GM19467 (cell line): ENCODE results near the gene SLC9C1.
A peak's percentile ranks its signal among the peaks of the same experiment; 100 is the strongest.

ENCODE experiments used
- ATAC-seq: cut with Tn5 transposase; IDR thresholded peaks from one replicate; pipeline ENCODE4 v1.9.1; 2021; ENCODE audit warnings: mild to moderate bottlenecking, moderate library complexity; ENCODE audit not compliant: unreplicated experiment

Gene SLC9C1

DNA sequence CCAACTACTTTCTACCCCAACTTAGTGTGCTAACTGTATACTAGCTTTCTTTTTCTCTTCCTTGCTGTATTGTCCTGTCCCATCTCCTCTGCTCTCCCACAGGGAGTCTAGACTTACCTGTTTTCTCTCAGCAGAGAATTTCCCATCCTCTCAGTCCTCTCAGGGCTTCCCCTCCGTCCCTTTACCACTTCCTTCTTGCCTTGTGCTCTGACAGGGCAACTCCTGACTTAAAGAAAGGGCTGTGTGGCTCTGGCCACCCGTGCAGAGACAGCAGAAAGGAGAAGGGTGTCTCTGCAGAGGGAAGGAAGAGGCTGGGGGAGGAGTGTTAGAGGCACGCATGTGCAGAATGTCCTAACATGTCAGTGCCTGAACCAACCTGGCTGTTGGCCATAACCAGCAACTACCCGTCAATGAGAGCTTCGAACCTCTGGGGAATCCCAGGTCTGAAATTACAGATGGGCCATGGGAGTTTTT lies 161.0 kb downstream of the SLC9C1 start, which contains the start of gene GCSAM:
TSS of gene GCSAM (minus strand) at position 274 of the 474 bp plus-strand sequence. CDS start at position 146, 128 bp downstream.
- ATAC-seq: peak; percentile 69

DNA sequence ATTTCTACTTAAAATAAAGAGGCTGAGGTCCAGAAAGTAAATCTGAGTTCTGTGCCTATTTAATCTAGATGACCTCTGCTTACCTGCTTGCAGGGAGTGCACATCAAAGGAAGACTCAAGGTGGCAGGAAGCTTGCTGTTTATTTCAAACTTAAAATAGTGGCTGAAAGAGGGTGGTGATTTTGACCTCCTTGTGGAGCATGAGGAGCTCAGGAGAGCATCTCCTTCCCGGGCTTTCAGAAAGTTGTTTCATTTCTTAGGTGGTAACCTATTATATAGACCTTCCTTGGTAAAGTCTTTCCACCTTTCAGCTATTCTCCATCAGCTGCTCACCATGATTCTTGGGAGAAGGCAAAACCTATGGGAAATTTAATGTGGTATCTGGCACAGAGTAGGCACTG lies 161.5 kb downstream of the SLC9C1 start:
- ATAC-seq: peak; percentile 0

- no peak for ATAC-seq
These were observed 161.9 kb downstream of the SLC9C1 start for GRCh38 chr3:112132088-112132487.

DNA sequence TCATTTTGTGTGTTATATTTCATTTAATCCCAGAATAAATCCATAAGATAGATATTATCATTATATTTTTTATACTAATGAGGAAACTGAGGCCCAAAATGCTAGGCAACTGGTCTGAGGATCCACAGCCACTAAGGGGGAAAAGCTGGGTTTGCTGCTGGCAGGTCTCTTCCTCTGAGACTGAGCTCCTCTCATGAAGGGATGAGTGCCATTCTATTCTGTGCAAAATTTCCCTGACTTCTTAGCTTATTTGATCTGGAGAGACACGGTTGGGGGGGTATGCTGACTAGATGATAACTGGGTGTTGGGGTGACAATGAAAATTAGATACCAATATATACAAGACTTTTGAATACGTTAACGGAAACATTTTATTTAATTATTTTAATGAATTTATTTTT lies 162.9 kb downstream of the SLC9C1 start:
- no peak for ATAC-seq

DNA sequence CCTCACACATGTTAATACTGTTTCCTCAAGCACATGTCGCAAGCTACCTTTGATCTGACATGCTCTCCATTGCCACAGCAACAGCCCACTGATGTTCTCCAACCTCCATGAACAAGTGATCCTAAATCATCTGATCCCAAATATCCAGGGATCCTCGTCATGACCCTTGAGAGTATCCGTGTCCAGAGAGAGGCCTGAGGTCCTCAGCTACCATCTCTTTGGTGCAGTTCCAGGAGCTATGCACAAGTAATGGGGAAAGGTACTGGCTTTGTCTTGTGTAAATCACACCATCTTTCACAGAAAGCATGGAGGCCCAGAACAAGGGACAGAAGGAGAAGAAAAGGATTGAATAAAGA lies 163.4 kb downstream of the SLC9C1 start:
- ATAC-seq: no peak

GRCh38 chr3:112129925-112130637 lies 163.9 kb downstream of the SLC9C1 start:
- ATAC-seq: no peak

- ATAC-seq: peak; percentile 50
These were observed 164.9 kb downstream of the SLC9C1 start for GRCh38 chr3:112128843-112129727.

DNA sequence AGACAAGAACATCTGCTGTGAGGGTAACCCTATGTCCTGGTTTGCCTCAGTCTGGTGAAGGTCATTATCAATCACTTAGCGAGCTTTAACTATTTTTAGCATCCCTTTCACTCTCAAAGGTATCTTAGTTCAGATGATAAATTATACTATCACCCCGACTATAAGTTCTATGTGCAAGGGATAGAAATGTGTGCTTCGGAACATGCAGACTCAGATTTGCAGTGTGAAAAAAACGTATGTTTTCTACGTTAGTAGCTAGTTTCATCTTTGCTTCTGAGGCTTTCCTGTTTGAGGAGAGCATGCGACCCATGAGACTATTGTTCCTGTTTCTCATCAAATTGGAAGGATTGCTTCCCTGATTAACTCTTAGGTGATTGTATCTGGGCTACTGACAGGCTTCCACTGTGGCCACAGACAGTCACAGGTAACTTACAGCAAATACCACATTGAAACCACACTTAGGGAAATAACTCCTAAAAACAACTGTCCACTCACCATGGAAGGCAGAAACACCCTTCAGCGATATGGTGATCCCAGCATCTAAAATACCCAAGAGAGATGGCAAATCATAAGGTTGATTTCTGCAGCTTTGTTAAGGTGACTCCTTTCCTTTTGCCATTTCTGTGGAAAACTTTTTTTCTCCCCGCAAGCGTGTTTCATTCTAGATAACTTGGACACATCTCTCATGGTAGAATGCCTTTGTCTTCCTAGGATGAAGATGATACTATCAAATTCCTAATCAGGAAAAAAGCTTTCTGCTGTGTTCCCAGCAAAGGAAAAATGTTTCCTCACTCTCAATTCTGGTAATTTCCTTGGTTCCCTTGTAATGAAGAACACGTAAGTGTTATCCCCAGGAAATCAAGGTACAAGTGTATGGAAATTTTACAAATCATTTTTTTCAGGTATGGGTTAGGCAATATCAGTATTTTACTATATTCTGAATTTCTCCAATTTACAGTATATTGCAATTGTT lies 166.2 kb downstream of the SLC9C1 start:
- no peak for ATAC-seq

DNA sequence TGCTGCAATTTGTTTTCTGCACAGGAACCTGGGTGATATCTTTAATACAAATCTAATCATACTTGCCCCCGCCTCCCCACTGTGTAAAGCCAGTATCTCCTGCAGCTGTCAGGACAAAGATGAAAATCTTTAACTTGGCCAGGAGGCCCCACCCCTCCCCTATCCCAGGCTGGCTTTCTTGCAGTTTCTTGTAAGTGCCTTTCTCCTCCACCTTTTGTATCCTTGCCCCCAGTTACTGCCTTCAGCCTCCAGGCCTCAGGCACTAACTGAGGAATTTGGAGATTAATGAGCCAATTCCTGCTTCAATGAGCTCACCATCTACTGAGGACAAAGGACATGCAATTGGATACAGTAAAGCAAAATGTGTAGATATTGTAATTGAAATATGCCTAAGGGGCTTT lies 167.5 kb downstream of the SLC9C1 start:
- no peak for ATAC-seq

DNA sequence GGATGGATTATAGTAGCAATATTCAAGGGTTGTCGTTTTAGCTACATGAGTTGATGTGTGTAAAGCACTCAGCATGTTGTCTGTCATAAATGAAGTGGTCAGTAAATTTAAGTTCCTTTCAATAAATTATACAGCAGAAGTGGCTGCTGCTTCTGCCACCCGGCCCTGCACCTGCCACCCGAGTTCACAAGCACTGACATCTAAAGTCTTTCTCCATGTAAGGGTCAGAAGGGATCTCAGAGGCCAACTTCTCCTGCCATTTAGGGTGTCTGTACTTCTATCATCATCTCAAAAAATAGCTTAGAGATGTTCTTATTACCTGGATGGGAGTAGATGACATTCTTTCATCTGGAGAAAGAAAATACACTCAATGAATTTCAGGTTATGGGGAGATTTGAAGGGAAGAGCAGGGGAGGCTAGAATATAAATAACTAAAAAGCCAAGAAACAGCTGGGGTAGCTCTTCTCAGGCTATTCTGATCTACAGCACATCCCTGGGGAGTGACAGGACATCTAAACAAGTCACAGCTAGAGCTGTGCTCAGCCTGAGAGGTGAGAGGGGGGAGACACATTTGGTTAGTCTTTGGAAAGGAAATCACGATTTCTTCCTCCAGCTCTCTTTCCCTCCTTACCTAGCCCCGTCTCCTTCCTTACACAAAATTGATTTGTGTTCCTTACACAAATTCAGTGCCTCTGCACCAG lies 169.0 kb downstream of the SLC9C1 start:
- ATAC-seq: no peak

DNA sequence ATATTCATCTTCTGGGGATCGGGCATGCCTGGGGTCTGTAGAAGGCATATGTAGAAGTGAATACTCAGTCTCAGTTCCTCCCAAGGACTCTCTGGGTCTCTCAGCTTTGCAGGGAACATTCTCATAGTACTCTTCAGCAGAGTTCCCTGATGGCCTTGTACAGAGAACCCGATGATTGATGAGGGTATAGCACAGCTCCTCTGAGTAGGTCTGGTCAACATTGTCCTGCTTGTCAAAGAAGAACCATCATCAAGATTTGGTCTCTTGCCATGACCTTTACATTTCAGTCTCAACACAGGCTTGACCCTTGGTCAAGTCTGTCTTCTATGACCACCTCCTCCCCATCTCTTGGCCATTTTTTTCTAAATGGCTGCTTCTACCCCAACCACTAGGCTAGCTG lies 170.5 kb downstream of the SLC9C1 start:
- no peak for ATAC-seq

DNA sequence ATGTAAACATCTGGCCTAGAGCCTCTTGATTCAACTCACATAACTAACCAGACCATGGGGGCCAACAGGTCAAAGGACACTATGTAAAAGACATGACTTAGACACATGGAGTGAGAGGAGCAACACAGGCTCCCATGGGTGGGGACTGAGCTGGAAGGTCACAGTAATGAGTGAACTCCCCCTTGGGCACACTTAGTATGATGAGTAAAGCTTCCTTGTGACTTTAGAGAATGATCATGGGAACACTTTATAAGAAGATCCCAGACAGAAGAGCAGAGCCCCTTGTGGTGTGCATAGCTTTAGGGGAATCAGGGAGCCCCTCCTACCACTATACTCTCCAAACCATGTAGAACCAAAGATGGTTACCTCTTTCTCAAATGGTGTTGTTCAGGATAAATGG lies 171.1 kb downstream of the SLC9C1 start:
- no peak for ATAC-seq

DNA sequence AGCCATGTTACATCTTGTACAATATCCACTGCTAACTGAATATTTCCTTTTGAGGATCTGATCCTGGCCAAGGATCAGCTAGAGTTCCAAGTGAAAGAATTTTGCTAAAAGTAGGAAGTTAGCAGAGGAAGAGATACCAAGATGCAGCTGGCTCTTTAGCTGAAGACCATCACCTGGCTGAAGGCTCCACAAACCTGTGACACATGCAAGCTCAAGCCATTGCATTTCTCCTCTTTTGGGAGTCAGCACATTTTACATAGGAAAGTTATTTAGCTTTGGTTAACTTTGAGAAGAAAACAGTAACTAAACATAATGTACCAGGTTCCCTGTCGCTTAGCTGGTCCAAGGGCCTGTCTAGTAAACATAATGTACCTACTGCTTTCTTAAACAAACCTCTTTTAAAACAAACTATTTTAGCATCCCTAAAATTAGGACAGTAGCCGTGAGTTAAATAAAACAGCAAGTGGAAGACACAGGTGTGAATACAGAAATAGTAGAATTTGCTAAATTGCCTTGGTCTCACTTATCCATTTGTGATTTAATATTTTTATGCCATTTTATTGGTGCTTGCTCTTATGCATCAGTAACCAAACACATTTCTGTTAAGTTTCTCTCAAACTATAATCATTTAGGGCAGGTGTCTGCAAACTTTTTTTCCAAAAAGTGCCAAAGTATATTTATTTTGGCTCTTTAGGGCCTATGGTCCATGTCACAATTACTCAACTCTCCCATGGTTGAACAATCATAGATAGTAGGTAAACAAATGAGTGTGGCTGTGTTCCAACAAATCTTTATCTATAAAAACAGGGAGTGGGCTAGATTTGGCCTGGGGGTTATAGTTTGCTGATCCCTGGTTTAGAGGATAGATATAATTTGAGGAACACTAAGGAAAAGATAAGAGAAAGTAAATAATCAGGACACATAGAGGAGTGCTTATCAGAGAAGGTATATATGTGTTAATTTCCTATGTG lies 172.2 kb downstream of the SLC9C1 start:
- ATAC-seq: no peak

GRCh38 chr3:112119962-112120836 lies 173.8 kb downstream of the SLC9C1 start:
- no peak for ATAC-seq

DNA sequence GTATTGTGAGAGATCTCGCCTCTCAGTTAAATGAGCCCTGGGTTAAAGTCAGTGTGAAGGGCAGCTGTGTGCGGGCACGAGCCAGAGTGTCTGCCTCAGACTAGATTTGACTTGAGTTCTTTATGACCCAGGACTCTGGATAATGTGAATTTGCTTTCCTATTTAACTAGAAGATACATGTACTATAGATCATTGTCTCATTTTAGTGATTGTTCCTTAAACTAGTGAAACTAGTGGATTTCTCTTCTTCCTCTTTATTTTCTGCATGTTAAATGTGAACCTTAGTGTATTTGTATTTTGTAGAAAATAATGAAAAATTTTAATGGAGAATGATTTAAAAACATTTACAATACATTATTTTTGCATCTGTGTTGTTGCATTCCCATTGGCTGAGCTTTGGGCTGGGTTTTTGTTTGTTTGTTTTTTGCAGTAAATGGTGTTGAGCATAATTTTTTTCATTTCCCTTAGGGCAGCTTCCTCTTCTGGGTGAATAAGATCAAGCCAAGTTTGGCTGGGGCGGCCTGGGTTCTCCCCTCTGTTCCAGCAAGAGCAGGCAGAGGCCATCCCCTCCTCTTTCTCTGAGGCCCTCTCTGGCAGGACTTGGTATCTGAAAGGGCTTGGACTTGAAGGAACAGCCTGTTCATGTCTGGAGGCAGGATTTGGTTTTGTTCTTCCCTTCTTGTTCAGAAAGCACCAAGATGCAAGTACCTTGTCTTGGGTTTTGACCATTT lies 176.0 kb downstream of the SLC9C1 start:
- peak; percentile 31 for ATAC-seq

GRCh38 chr3:112117415-112117814 lies 176.6 kb downstream of the SLC9C1 start:
- no peak for ATAC-seq

GRCh38 chr3:112116748-112117186 lies 177.2 kb downstream of the SLC9C1 start:
- ATAC-seq: no peak
